GM18498 (cell line): ENCODE measurements around the gene APOL6.

Source experiments
- ATAC-seq: cut with Tn5 transposase; IDR thresholded peaks from one replicate; pipeline ENCODE4 v1.9.1; 2021; ENCODE audit warnings: mild to moderate bottlenecking, moderate library complexity; ENCODE audit not compliant: unreplicated experiment

The APOL6 gene

GRCh38 chr22:35712672-35713071 is 64.4 kb downstream of the APOL6 start:
- no peak for ATAC-seq

DNA sequence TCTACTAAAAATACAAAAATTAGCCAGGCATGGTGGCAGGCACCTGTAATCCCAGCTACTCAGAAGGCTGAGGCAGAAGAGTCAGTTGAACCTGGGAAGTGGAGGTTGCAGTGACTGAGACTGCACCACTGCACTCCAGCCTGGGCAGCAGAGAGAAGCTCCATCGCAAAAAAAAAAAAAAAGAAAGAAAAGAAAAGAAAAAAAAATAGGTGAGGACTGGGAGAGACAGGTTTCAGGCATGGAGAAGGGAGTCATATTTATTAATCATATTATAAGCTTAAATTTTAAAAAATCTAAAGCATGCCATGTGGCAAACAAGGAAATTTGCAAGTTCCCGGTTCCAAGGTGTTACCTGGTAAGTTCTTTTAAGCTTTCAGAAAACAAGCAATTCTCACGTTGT is 69.3 kb downstream of the APOL6 start, which contains the start of gene APOL5:
APOL5 (plus strand) TSS at position 301 of the 400 bp plus-strand sequence; CDS start at position 301, 0 bp downstream.
- no peak for ATAC-seq
